Measurements from ENCODE around the gene CD200.

DNA sequence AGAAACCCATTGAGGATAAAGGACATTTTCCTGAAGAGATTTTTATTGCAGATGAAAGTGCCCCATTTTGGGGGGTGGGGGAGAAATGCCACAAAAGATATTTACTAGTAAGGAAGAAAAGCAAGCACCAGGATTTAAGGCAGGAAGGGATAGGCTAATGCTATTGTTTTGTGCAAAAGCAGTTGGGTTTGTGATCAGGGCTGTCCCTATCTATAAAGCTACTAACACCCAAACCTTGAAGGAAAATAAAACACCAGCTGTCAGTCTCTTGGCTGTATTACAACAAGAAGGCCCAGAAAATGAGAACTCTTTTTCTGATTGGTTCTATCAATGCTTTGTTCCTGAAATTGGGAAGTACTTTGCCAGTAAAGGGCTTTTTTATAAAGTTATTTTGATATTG, 56.0 kb downstream of the CD200 start:
- TF ChIP-seq, protein P1, sequence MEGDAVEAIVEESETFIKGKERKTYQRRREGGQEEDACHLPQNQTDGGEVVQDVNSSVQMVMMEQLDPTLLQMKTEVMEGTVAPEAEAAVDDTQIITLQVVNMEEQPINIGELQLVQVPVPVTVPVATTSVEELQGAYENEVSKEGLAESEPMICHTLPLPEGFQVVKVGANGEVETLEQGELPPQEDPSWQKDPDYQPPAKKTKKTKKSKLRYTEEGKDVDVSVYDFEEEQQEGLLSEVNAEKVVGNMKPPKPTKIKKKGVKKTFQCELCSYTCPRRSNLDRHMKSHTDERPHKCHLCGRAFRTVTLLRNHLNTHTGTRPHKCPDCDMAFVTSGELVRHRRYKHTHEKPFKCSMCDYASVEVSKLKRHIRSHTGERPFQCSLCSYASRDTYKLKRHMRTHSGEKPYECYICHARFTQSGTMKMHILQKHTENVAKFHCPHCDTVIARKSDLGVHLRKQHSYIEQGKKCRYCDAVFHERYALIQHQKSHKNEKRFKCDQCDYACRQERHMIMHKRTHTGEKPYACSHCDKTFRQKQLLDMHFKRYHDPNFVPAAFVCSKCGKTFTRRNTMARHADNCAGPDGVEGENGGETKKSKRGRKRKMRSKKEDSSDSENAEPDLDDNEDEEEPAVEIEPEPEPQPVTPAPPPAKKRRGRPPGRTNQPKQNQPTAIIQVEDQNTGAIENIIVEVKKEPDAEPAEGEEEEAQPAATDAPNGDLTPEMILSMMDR (IDR thresholded peaks at IDR 0.05): no peak
- no peak for TF ChIP-seq POLR2A (IDR thresholded peaks at IDR 0.05)
